ENCODE data around the gene METTL6.
A peak's percentile ranks its signal among the peaks of the same experiment; 100 is the strongest.

Gene METTL6

DNA sequence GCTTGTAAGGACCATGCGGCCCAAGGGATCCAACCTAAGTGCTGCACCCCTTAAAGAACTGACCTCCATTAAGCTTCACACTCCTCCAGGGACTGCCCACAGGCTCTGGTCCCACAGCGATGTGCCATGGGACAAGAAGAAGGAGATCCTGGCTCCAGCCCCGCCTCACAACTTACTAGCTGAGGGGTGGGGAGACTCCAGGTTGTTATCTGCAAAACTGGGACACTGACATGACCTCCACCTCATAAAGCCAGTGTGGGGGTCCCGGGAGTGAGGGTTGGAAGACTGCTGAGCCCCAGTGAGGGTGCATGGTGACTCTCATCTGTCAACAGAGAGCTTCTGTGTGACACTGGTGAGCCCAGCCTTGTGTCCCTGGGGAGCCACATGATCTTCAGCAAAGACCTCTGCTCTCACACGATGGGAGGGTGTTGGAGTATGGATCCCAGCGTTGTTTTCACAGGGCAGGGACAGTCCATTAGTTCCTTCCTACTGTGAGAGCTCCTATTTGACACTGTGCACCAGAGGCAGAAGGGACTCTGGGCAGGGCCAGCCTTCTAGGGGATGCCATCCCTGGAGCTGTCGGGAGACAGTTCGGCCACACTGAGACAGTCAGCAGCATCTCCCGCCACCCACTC lies 26.8 kb upstream of the METTL6 start:
- intact Hi-C loops (cut with DNase I; ENCODE audit: low total_unique reads) = no loop called here
- no peak overlapping the region for H3K4me3 ChIP-seq
- no peaks in the 10 kb centered on the region for H3K9me3 ChIP-seq
- H3K27me3 ChIP-seq = no peaks in the 10 kb centered on the region
- peaks cover 6 to 64% (median 29%) of the 10 kb centered on the region in 3 donors for H3K36me3 ChIP-seq
- TF ChIP-seq, protein P1, sequence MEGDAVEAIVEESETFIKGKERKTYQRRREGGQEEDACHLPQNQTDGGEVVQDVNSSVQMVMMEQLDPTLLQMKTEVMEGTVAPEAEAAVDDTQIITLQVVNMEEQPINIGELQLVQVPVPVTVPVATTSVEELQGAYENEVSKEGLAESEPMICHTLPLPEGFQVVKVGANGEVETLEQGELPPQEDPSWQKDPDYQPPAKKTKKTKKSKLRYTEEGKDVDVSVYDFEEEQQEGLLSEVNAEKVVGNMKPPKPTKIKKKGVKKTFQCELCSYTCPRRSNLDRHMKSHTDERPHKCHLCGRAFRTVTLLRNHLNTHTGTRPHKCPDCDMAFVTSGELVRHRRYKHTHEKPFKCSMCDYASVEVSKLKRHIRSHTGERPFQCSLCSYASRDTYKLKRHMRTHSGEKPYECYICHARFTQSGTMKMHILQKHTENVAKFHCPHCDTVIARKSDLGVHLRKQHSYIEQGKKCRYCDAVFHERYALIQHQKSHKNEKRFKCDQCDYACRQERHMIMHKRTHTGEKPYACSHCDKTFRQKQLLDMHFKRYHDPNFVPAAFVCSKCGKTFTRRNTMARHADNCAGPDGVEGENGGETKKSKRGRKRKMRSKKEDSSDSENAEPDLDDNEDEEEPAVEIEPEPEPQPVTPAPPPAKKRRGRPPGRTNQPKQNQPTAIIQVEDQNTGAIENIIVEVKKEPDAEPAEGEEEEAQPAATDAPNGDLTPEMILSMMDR (IDR thresholded peaks at IDR 0.05) = no peak
- no peak overlapping the region for H3K27ac ChIP-seq
- no peaks in the 10 kb centered on the region for H3K4me1 ChIP-seq
- peak in 1 of 2 donors; percentile 60 for DNase-seq

DNA sequence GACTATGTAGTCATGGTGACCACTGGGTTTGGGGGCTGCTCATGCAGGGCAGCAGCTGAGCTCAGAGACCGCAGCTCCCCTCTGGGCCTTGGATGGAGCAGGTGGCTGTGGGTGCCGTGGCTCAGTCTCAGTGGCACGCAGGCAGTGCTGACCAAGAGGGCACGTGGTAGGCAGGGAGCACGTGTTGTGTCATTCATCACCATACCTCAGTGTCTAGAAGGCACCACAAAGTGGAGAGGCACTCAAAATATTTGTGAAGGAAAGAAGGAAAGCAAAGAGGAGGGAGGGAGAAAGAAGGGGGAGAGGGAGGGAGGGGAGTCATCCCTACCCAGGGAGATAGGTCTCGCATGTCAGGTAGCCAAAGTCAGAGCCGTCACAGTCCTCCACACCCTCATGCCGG lies 26.2 kb upstream of the METTL6 start:
- TF ChIP-seq, protein P1 (IDR thresholded peaks at IDR 0.05) = no peak
- H3K27me3 ChIP-seq = no peaks in the 10 kb centered on the region
- no peak overlapping the region for H3K4me3 ChIP-seq
- peaks cover 6 to 63% (median 29%) of the 10 kb centered on the region in 3 donors for H3K36me3 ChIP-seq
- intact Hi-C loops (cut with DNase I; ENCODE audit: low total_unique reads) = no loop called here
- H3K4me1 ChIP-seq = no peaks in the 10 kb centered on the region
- H3K9me3 ChIP-seq = no peaks in the 10 kb centered on the region
- no peak overlapping the region for H3K27ac ChIP-seq
- DNase-seq = peak in 1 of 2 donors; percentile 50

DNA sequence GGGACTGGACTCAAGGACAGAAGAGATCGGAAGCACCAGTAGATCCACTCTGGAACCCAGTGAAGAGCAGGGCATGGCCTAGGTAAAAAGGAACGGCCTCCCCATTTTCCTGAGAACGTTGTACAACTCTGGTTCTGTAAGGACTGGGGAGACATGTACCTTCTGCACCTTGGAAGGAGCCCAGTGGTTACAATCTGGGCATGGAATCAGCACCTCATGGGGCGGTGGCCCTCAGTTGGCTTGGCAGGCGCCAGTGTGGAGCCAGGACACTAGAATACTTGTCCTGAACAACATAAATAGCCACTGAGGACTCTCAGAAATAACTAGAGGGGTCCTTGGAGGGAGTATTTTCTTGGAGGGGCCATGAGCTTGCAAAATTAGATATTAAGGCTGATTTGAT lies 25.6 kb upstream of the METTL6 start:
- Histone ChIP-seq H3K36me3 (peaks cover 6 to 60% (median 29%) of the 10 kb centered on the region in 3 donors), H3K4me1 (no peaks in the 10 kb centered on the region), H3K4me3 (no peak overlapping the region), H3K9me3 (no peaks in the 10 kb centered on the region), H3K27ac (no peak overlapping the region), H3K27me3 (no peaks in the 10 kb centered on the region)
- peak in 1 of 2 donors; percentile 15 for DNase-seq
- intact Hi-C loops (cut with DNase I; ENCODE audit: low total_unique reads) = no loop called here
- TF ChIP-seq, protein P1 (IDR thresholded peaks at IDR 0.05) = no peak

DNA sequence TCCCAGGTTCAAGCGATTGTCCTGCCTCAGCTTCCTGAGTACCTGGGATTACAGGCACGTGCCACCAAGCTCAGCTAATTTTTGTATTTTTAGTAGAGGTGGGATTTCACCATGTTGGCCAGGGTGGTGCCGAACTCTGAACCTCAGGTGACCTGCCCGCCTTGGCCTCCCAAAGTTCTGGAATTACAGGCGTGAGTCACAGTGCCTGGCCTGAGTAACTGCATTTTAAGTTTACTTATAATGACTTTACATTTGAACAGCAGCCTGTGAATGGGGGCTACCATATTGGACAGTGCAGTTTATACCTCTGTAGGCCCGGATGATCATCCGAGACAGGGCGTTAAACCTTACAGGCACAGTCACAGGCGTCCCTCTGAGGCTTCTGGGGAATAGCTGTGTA lies 24.8 kb upstream of the METTL6 start:
- Histone ChIP-seq H3K4me1 (no peaks in the 10 kb centered on the region), H3K9me3 (no peaks in the 10 kb centered on the region), H3K27ac (no peak overlapping the region), H3K4me3 (no peak overlapping the region), H3K36me3 (peaks cover 6 to 60% (median 29%) of the 10 kb centered on the region in 3 donors), H3K27me3 (no peaks in the 10 kb centered on the region)
- intact Hi-C loops (cut with DNase I; ENCODE audit: low total_unique reads) = no loop called here
- DNase-seq = peak in 1 of 2 donors; percentile 24
- TF ChIP-seq, protein P1 (IDR thresholded peaks at IDR 0.05) = no peak

DNA sequence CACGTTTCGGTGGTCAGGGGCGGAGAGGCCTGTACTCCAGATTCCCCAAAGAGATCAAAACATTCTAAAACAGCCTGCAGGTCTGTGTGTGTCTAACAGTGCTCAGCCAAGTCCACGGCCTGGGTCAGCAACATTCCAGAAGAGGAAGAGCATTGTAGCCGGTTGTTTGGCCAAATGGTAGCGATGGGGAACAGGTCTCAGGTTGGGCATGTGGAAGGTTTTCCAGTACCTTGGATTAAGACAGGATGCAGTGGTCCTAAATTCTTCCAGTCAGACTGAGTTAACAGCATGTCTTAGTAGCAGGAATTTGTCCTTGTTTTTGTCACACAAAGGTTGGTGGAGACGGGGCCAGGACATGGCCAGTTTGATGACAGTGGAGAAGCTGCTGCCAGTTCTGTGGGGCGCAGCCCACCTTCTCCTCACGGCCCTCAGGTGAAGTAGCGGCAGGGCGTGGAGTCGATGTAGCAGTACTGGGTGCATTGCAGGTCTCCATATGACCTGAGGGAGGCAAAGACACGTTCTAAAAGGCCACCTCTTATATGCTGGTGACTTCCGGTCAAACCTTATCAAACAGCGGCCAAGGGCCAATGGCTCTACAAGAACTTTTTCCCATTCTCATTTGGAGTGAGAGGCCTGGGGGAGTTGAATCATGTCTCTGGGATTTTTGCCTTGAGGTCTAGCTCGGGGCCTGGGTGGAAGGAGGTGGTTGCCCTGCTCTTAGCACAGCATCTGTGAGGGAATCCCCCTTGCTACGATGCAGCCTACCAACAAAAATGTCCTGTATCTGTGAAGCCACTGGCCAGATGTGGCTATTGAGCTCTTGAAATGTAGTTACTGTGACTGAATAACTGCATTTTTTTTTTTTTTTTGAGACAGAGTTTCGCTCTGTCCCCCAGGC lies 24.1 kb upstream of the METTL6 start:
- TF ChIP-seq, protein P1 (IDR thresholded peaks at IDR 0.05) = no peak
- DNase-seq = peak in 1 of 2 donors; percentile 28
- H3K27me3 ChIP-seq = no peaks in the 10 kb centered on the region
- H3K4me3 ChIP-seq = no peak overlapping the region
- H3K27ac ChIP-seq = no peak overlapping the region
- no peaks in the 10 kb centered on the region for H3K9me3 ChIP-seq
- no peaks in the 10 kb centered on the region for H3K4me1 ChIP-seq
- peaks cover 6 to 58% (median 29%) of the 10 kb centered on the region in 3 donors for H3K36me3 ChIP-seq
- intact Hi-C loops (cut with DNase I; ENCODE audit: low total_unique reads) = no loop called here

All from tibial artery (tissue), 4 donors.